ENCODE results near the gene TBX10.
"Not testable (repeated sequence)": the region's sequence is repeated elsewhere in the genome, so short reads cannot be mapped to it uniquely, and the experiment has no call there.

TBX10 gene

GRCh38 chr11:67604815-67605214 is 34.7 kb downstream of the TBX10 start:
- H3K4me3 ChIP-seq (IDR thresholded peaks at IDR 0.05; ENCODE audit: insufficient read depth, low read depth, low read length), result no peak overlapping the region
- no peak overlapping the region for H3K4me2 ChIP-seq

GRCh38 chr11:67604119-67604518 is 35.4 kb downstream of the TBX10 start:
- H3K4me2 ChIP-seq; H2AFZ ChIP-seq (ENCODE audit: low read depth); H3K36me3 ChIP-seq (ENCODE audit: insufficient read depth); H3K4me3 ChIP-seq (IDR thresholded peaks at IDR 0.05; ENCODE audit: insufficient read depth, low read depth, low read length); H4K20me1 ChIP-seq (ENCODE audit: insufficient read depth); H3K4me1 ChIP-seq (ENCODE audit: low read depth, poor library complexity, severe bottlenecking); H3K27ac ChIP-seq; H3K9ac ChIP-seq; H3K27me3 ChIP-seq (ENCODE audit: insufficient read depth, low read depth): not testable (repeated sequence)
- peaks cover 18% of the 10 kb centered on the region for H3K79me2 ChIP-seq (ENCODE audit: insufficient read depth, low read depth)

More at GRCh38 chr11:67604815-67605214, 34.7 kb downstream of the TBX10 start:
- Histone ChIP-seq H3K36me3 (ENCODE audit: insufficient read depth) (no peaks in the 10 kb centered on the region), H3K27me3 (ENCODE audit: insufficient read depth, low read depth) (no peaks in the 10 kb centered on the region), H4K20me1 (ENCODE audit: insufficient read depth) (no peaks in the 10 kb centered on the region), H3K79me2 (ENCODE audit: insufficient read depth, low read depth) (peaks cover 18% of the 10 kb centered on the region), H3K9ac (no peak overlapping the region), H3K27ac (no peak overlapping the region), H2AFZ (ENCODE audit: low read depth) (no peak overlapping the region), H3K4me1 (ENCODE audit: low read depth, poor library complexity, severe bottlenecking) (peaks cover 9% of the 10 kb centered on the region)
- TF ChIP-seq, protein P1, sequence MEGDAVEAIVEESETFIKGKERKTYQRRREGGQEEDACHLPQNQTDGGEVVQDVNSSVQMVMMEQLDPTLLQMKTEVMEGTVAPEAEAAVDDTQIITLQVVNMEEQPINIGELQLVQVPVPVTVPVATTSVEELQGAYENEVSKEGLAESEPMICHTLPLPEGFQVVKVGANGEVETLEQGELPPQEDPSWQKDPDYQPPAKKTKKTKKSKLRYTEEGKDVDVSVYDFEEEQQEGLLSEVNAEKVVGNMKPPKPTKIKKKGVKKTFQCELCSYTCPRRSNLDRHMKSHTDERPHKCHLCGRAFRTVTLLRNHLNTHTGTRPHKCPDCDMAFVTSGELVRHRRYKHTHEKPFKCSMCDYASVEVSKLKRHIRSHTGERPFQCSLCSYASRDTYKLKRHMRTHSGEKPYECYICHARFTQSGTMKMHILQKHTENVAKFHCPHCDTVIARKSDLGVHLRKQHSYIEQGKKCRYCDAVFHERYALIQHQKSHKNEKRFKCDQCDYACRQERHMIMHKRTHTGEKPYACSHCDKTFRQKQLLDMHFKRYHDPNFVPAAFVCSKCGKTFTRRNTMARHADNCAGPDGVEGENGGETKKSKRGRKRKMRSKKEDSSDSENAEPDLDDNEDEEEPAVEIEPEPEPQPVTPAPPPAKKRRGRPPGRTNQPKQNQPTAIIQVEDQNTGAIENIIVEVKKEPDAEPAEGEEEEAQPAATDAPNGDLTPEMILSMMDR (conservative IDR thresholded peaks at IDR 0.05; ENCODE audit: low read depth, low read length), result no peak

DNA sequence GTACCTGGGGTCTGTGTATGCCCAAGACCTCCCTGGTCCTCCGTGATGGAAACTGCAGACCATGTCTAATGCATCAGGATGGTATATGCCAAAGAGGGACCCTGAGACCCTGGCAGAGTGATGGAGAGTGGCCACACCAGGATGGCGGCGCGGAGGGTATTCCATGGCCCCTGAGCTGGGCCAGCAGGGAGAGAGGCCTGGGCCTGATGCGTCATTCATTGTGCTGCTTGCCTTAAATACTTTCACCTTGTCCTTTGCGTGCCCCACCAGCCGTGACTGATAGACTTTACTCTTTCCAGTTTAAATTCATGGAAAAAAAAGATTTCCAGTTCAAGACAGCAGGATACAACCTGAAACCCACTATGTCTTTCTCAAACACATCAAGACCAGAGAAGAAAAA is 38.5 kb downstream of the TBX10 start:
- Histone ChIP-seq H3K36me3 (ENCODE audit: insufficient read depth) (no peaks in the 10 kb centered on the region), H3K27me3 (ENCODE audit: insufficient read depth, low read depth) (no peaks in the 10 kb centered on the region; the same call in 1 of the 2 replicates), H3K79me2 (ENCODE audit: insufficient read depth, low read depth) (no peaks in the 10 kb centered on the region), H3K9ac (no peak overlapping the region), H4K20me1 (ENCODE audit: insufficient read depth) (no peaks in the 10 kb centered on the region), H2AFZ (ENCODE audit: low read depth) (no peak overlapping the region), H3K27ac (no peak overlapping the region), H3K4me2 (no peak overlapping the region), H3K4me3 (IDR thresholded peaks at IDR 0.05; ENCODE audit: insufficient read depth, low read depth, low read length) (no peak overlapping the region), H3K4me1 (ENCODE audit: low read depth, poor library complexity, severe bottlenecking) (no peaks in the 10 kb centered on the region)
- TF ChIP-seq, protein P1 (conservative IDR thresholded peaks at IDR 0.05; ENCODE audit: low read depth, low read length), result no peak

GRCh38 chr11:67600324-67601029 is 39.1 kb downstream of the TBX10 start:
- Histone ChIP-seq H2AFZ (ENCODE audit: low read depth) (no peak overlapping the region), H3K36me3 (ENCODE audit: insufficient read depth) (no peaks in the 10 kb centered on the region)

GRCh38 chr11:67599149-67599548 is 40.4 kb downstream of the TBX10 start:
- no peaks in the 10 kb centered on the region for H3K79me2 ChIP-seq (ENCODE audit: insufficient read depth, low read depth)
- H2AFZ ChIP-seq (ENCODE audit: low read depth), result no peak overlapping the region
- no peaks in the 10 kb centered on the region for H3K36me3 ChIP-seq (ENCODE audit: insufficient read depth)
- H3K9ac ChIP-seq, result no peak overlapping the region
- no peak overlapping the region for H3K4me2 ChIP-seq
- H3K27ac ChIP-seq, result no peak overlapping the region
- no peaks in the 10 kb centered on the region; the same call in 1 of the 2 replicates for H3K27me3 ChIP-seq (ENCODE audit: insufficient read depth, low read depth)
- TF ChIP-seq, protein P1 (conservative IDR thresholded peaks at IDR 0.05; ENCODE audit: low read depth, low read length), result no peak
- H3K4me3 ChIP-seq (IDR thresholded peaks at IDR 0.05; ENCODE audit: insufficient read depth, low read depth, low read length), result no peak overlapping the region
- no peaks in the 10 kb centered on the region for H4K20me1 ChIP-seq (ENCODE audit: insufficient read depth)
- H3K4me1 ChIP-seq (ENCODE audit: low read depth, poor library complexity, severe bottlenecking), result no peaks in the 10 kb centered on the region

More at GRCh38 chr11:67600324-67601029, 39.1 kb downstream of the TBX10 start:
- Histone ChIP-seq H3K4me3 (IDR thresholded peaks at IDR 0.05; ENCODE audit: insufficient read depth, low read depth, low read length) (no peak overlapping the region), H3K27ac (no peak overlapping the region), H3K4me2 (no peak overlapping the region), H3K27me3 (ENCODE audit: insufficient read depth, low read depth) (no peaks in the 10 kb centered on the region; the same call in 1 of the 2 replicates), H3K9ac (no peak overlapping the region), H4K20me1 (ENCODE audit: insufficient read depth) (no peaks in the 10 kb centered on the region), H3K4me1 (ENCODE audit: low read depth, poor library complexity, severe bottlenecking) (no peaks in the 10 kb centered on the region), H3K79me2 (ENCODE audit: insufficient read depth, low read depth) (no peaks in the 10 kb centered on the region)
- TF ChIP-seq, protein P1 (conservative IDR thresholded peaks at IDR 0.05; ENCODE audit: low read depth, low read length), result no peak

- H3K4me2 ChIP-seq; H3K27me3 ChIP-seq (ENCODE audit: insufficient read depth, low read depth); H3K9ac ChIP-seq; H2AFZ ChIP-seq (ENCODE audit: low read depth); H3K27ac ChIP-seq; H3K36me3 ChIP-seq (ENCODE audit: insufficient read depth); H4K20me1 ChIP-seq (ENCODE audit: insufficient read depth); H3K4me1 ChIP-seq (ENCODE audit: low read depth, poor library complexity, severe bottlenecking); H3K4me3 ChIP-seq (IDR thresholded peaks at IDR 0.05; ENCODE audit: insufficient read depth, low read depth, low read length); H3K79me2 ChIP-seq (ENCODE audit: insufficient read depth, low read depth): not testable (repeated sequence)
Measured at GRCh38 chr11:67597963-67598362, 41.6 kb downstream of the TBX10 start.

DNA sequence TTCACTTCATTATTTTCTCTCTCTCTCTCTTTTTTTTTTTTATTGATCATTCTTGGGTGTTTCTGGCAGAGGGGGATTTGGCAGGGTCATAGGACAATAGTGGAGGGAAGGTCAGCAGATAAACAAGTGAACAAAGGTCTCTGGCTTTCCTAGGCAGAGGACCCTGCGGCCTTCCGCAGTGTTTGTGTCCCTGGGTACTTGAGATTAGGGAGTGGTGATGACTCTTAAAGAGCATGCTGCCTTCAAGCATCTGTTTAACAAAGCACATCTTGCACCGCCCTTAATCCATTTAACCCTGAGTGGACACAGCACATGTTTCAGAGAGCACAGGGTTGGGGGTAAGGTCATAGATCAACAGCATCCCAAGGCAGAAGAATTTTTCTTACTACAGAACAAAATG is 42.1 kb downstream of the TBX10 start:
- not testable (repeated sequence) for H3K9ac ChIP-seq; H3K4me1 ChIP-seq (ENCODE audit: low read depth, poor library complexity, severe bottlenecking); H3K27me3 ChIP-seq (ENCODE audit: insufficient read depth, low read depth); H3K79me2 ChIP-seq (ENCODE audit: insufficient read depth, low read depth); H2AFZ ChIP-seq (ENCODE audit: low read depth); H3K4me2 ChIP-seq; H3K4me3 ChIP-seq (IDR thresholded peaks at IDR 0.05; ENCODE audit: insufficient read depth, low read depth, low read length); H3K36me3 ChIP-seq (ENCODE audit: insufficient read depth); H3K27ac ChIP-seq; H4K20me1 ChIP-seq (ENCODE audit: insufficient read depth)
